ENCODE data around the gene PIK3R5. TPM values are rescaled to one million over a fixed set of nuclear protein-coding genes. Genes with fewer than 3 reads are reported as not detected.

The PIK3R5 gene
- polyA plus RNA-seq, 3 donors: 32.1 to 127 (median 47.5) TPM

DNA sequence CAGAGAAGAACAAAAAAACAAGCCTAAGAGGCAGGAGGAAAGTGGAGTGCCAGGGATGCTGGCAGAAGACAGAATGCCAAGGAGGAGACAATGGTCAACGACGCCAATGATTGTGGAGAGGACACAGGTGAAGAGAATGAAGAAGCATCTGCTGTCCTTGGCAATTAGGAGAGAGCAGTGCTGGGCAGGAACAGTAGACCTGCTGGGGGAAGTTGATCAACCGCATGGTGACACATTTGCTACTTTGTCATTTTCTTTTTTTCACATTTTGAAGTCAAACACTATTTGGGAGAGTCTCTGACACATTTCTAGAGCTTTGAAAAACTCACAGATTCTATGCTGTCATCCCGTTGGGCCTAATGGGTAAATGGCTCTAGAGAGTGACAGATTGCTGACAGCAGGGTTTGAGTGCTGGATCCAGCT, 97.0 kb downstream of the PIK3R5 start:
- H3K27me3 Mint-ChIP-seq (ENCODE audit: low read depth in 3 of 3): peaks cover 0 to 3% (median 0%) of the 10 kb centered on the region in 3 donors

GRCh38 chr17:8868092-8868491, 97.4 kb downstream of the PIK3R5 start:
- Histone ChIP-seq H3K9me3 (replicated peaks in 1 of 2; ENCODE audit: control insufficient read depth in 1 of 2, insufficient read depth in 1 of 2, low read length in 2 of 2) (no peaks in the 10 kb centered on the region), H3K36me3 (replicated peaks in 1 of 2; ENCODE audit: control insufficient read depth in 1 of 2, insufficient read depth in 2 of 2, low read length in 2 of 2) (peaks cover 4 to 10% of the 10 kb centered on the region in 2 donors), H3K4me2 (replicated peaks; ENCODE audit: extremely low read depth, low read length, poor library complexity, severe bottlenecking) (peak overlapping the region; percentile 79), H3K27me3 (ENCODE audit: control insufficient read depth in 2 of 2, insufficient read depth in 2 of 2, low read length in 2 of 2) (no peaks in the 10 kb centered on the region), H4K20me1 (ENCODE audit: insufficient read depth, low read length) (peaks cover 4% of the 10 kb centered on the region), H2AFZ (ENCODE audit: insufficient read depth, low read depth, low read length, poor library complexity, severe bottlenecking) (no peak overlapping the region), H3K4me3 (replicated peaks in 1 of 3; ENCODE audit: low read depth in 2 of 3, low read length in 3 of 3) (no peak overlapping the region), H3K27ac (ENCODE audit: low read depth in 1 of 2, low read length in 2 of 2) (no peak overlapping the region), H3K4me1 (ENCODE audit: control insufficient read depth in 1 of 2, insufficient read depth in 2 of 2, low read length in 2 of 2) (peaks cover 48 to 59% of the 10 kb centered on the region in 2 donors), H3K79me2 (ENCODE audit: insufficient read depth, low read length) (peaks cover 45% of the 10 kb centered on the region), H3K9ac (ENCODE audit: insufficient read depth, low read length, poor library complexity, severe bottlenecking) (no peak overlapping the region)
- Mint-ChIP-seq H3K27ac (peak overlapping the region in 5 of 7 donors; percentile 26 to 98 (median 93)), H3K27me3 (ENCODE audit: low read depth in 3 of 3) (peaks cover 0 to 3% (median 0%) of the 10 kb centered on the region in 3 donors), H3K4me3 (peak overlapping the region; percentile 43 to 98), H3K36me3 (peaks cover 18 to 25% of the 10 kb centered on the region in 2 donors), H3K4me1 (peaks cover 65% of the 10 kb centered on the region), H3K9me3 (no peaks in the 10 kb centered on the region)
- intact Hi-C loops (cut with micrococcal nuclease): no loop called here
- 100% methylated on average over 1 of the region's 1 CpG for WGBS (ENCODE audit: insufficient coverage)
- DNase-seq: no peak
- TF ChIP-seq, protein P1, sequence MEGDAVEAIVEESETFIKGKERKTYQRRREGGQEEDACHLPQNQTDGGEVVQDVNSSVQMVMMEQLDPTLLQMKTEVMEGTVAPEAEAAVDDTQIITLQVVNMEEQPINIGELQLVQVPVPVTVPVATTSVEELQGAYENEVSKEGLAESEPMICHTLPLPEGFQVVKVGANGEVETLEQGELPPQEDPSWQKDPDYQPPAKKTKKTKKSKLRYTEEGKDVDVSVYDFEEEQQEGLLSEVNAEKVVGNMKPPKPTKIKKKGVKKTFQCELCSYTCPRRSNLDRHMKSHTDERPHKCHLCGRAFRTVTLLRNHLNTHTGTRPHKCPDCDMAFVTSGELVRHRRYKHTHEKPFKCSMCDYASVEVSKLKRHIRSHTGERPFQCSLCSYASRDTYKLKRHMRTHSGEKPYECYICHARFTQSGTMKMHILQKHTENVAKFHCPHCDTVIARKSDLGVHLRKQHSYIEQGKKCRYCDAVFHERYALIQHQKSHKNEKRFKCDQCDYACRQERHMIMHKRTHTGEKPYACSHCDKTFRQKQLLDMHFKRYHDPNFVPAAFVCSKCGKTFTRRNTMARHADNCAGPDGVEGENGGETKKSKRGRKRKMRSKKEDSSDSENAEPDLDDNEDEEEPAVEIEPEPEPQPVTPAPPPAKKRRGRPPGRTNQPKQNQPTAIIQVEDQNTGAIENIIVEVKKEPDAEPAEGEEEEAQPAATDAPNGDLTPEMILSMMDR (IDR thresholded peaks at IDR 0.05): no peak

More for the DNA sequence above, 97.0 kb downstream of the PIK3R5 start:
- H3K9me3 Mint-ChIP-seq: no peaks in the 10 kb centered on the region
- TF ChIP-seq, protein P1 (IDR thresholded peaks at IDR 0.05): no peak
- intact Hi-C loops (cut with micrococcal nuclease): no loop called here
- no peak overlapping the region for H2AFZ ChIP-seq (ENCODE audit: insufficient read depth, low read depth, low read length, poor library complexity, severe bottlenecking)
- peaks cover 42% of the 10 kb centered on the region for H3K79me2 ChIP-seq (ENCODE audit: insufficient read depth, low read length)
- H3K4me1 ChIP-seq (ENCODE audit: control insufficient read depth in 1 of 2, insufficient read depth in 2 of 2, low read length in 2 of 2): peaks cover 52 to 64% of the 10 kb centered on the region in 2 donors
- no peak overlapping the region for H3K27ac ChIP-seq (ENCODE audit: low read depth in 1 of 2, low read length in 2 of 2)
- H3K4me1 Mint-ChIP-seq: peaks cover 67% of the 10 kb centered on the region
- peaks cover 4% of the 10 kb centered on the region for H4K20me1 ChIP-seq (ENCODE audit: insufficient read depth, low read length)
- H3K9ac ChIP-seq (ENCODE audit: insufficient read depth, low read length, poor library complexity, severe bottlenecking): no peak overlapping the region
- H3K27ac Mint-ChIP-seq: peak overlapping the region in 3 of 7 donors; percentile 12 to 85 (median 49)
- H3K36me3 ChIP-seq (replicated peaks in 1 of 2; ENCODE audit: control insufficient read depth in 1 of 2, insufficient read depth in 2 of 2, low read length in 2 of 2): peaks cover 4 to 7% of the 10 kb centered on the region in 2 donors
- 42% methylated on average over 3 of the region's 4 CpGs for WGBS (ENCODE audit: insufficient coverage)
- H3K4me3 ChIP-seq (replicated peaks in 1 of 3; ENCODE audit: low read depth in 2 of 3, low read length in 3 of 3): no peak overlapping the region
- no peak overlapping the region for H3K4me2 ChIP-seq (replicated peaks; ENCODE audit: extremely low read depth, low read length, poor library complexity, severe bottlenecking)
- peak in 2 of 3 donors; percentile 31 to 44 for DNase-seq
- peaks cover 14 to 21% of the 10 kb centered on the region in 2 donors for H3K36me3 Mint-ChIP-seq
- H3K9me3 ChIP-seq (replicated peaks in 1 of 2; ENCODE audit: control insufficient read depth in 1 of 2, insufficient read depth in 1 of 2, low read length in 2 of 2): no peaks in the 10 kb centered on the region
- H3K4me3 Mint-ChIP-seq: no peak overlapping the region
- H3K27me3 ChIP-seq (ENCODE audit: control insufficient read depth in 2 of 2, insufficient read depth in 2 of 2, low read length in 2 of 2): no peaks in the 10 kb centered on the region
